Vagina (tissue), 2 donors: ENCODE results near the gene PDK2.

Source experiments
- POLR2AphosphoS5 ChIP-seq, 2 donors: sonication (generic); formaldehyde crosslinking; IDR thresholded peaks; one replicate each; pipeline ENCODE4 v1.9.0; 2017; ENCODE audit warnings: antibody characterized with exemption in 2 of 2, mild to moderate bottlenecking in 2 of 2, low read depth in 1 of 2; ENCODE audit not compliant: insufficient read depth in 1 of 2
- TF ChIP-seq, protein P1 (sequence below), 3 experiments: fragments of 450-650 bp in 2 of 3; fragments of 200-600 bp in 1 of 3; sonication (generic) in 1 of 3; IDR thresholded peaks; one replicate each; pipeline ENCODE4 v1.5.1; 2017 to 2019; ENCODE audit warnings: antibody characterized with exemption in 3 of 3, mild to moderate bottlenecking in 2 of 3, moderate library complexity in 2 of 3

DNA sequence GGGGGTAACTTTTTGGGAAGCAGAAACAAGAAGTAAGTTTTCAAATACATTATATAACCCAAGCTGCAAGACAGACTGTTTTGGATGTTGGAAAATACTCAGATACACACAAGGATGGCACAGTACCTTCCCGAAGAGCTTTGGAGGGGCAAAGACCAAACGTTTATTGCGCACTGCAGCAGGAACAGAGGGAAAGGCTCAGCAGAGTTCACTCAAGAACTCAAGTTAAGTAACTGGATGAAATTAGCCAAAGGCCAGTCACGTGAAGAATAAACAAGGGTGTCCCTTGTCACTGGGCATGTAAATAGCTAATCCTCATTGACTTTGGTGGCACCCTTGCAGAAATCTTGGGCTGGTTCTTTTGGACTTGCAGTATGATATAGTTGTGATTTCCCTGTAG is 2.8 kb downstream of the PDK2 start:
- TF ChIP-seq, protein P1, sequence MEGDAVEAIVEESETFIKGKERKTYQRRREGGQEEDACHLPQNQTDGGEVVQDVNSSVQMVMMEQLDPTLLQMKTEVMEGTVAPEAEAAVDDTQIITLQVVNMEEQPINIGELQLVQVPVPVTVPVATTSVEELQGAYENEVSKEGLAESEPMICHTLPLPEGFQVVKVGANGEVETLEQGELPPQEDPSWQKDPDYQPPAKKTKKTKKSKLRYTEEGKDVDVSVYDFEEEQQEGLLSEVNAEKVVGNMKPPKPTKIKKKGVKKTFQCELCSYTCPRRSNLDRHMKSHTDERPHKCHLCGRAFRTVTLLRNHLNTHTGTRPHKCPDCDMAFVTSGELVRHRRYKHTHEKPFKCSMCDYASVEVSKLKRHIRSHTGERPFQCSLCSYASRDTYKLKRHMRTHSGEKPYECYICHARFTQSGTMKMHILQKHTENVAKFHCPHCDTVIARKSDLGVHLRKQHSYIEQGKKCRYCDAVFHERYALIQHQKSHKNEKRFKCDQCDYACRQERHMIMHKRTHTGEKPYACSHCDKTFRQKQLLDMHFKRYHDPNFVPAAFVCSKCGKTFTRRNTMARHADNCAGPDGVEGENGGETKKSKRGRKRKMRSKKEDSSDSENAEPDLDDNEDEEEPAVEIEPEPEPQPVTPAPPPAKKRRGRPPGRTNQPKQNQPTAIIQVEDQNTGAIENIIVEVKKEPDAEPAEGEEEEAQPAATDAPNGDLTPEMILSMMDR (IDR thresholded peaks at IDR 0.05), result no peak
- TF ChIP-seq POLR2AphosphoS5 (IDR thresholded peaks at IDR 0.05; ENCODE audit: insufficient read depth in 1 of 2, low read depth in 1 of 2), result no peak
